ENCODE data around the gene CLCN5.

- TF ChIP-seq CTCF (IDR thresholded peaks at IDR 0.05) (no peak), POLR2AphosphoS5 (IDR thresholded peaks at IDR 0.05) (no peak)
These were observed 149.7 kb downstream of the CLCN5 start for GRCh38 chrX:50072110-50072509.
